GM12873 (cell line): Measurements from ENCODE around the gene MT2A.

Experiments used
- TF ChIP-seq, protein P1 (sequence below): IDR thresholded peaks from 2 replicates; pipeline ENCODE4 v1.5.1; 2012; ENCODE audit warnings: low read depth, mild to moderate bottlenecking, moderate library complexity, low read length, control low read depth; ENCODE audit not compliant: insufficient read depth; ENCODE audit errors: missing control alignments

MT2A gene

GRCh38 chr16:56652600-56652999 is 44.2 kb downstream of the MT2A start:
- TF ChIP-seq, protein P1, sequence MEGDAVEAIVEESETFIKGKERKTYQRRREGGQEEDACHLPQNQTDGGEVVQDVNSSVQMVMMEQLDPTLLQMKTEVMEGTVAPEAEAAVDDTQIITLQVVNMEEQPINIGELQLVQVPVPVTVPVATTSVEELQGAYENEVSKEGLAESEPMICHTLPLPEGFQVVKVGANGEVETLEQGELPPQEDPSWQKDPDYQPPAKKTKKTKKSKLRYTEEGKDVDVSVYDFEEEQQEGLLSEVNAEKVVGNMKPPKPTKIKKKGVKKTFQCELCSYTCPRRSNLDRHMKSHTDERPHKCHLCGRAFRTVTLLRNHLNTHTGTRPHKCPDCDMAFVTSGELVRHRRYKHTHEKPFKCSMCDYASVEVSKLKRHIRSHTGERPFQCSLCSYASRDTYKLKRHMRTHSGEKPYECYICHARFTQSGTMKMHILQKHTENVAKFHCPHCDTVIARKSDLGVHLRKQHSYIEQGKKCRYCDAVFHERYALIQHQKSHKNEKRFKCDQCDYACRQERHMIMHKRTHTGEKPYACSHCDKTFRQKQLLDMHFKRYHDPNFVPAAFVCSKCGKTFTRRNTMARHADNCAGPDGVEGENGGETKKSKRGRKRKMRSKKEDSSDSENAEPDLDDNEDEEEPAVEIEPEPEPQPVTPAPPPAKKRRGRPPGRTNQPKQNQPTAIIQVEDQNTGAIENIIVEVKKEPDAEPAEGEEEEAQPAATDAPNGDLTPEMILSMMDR: no peak

DNA sequence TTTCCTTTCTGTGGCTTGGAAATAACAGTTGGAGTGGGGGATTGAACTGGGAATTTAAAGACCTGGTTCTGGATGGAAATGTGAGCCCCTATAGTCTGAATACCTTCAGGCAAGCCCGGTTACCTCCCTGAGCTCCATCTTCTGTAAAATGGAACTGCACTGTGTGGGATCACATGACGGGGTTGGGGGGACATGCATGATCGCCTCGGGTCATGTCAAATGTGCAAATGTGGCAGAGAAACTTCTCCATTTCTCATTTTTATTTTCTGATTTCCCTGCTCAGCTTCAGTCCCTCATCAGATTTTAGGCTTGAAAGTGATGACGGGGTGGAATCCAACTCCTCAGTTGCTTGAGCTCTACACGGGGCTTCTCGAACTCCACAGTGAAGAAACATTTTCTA is 44.8 kb downstream of the MT2A start:
- TF ChIP-seq, protein P1: no peak

DNA sequence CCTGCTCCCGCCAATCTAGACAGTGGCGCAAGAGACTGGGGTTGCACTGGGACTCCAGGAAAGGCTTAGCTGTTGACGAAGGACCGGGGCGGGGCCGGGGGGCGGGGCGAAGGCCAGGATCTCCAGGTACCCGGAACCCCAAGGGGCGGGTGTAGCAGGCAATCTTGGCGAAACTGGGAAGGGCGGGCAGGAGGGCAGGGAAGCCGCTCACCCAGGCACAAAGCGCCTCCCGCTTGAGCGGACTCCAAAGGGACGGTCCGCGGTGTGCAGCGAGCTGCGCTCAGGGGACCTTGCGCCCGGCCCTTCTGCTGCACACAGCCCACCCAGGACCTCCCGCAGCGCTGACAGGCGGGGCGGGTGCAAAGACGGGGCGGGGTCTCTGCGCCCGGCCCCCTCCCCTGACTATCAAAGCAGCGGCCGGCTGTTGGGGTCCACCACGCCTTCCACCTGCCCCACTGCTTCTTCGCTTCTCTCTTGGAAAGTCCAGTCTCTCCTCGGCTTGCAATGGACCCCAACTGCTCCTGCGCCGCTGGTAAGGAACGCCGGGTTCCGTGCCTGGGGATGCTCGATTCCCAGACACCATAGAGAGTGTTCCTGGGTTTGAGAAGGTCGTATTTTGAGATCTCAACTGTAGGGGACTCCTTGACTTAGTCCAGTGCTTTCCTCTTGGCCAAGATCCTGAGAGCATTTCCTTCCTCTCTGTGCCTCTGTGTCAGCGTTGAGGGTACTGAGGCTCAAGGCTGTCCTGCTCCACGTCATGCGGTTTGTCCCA is 49.4 kb downstream of the MT2A start, which contains the start of gene MT1F:
MT1F (plus strand) TSS at position 405 of the 772 bp plus-strand sequence; CDS start at position 505, 100 bp downstream.
- TF ChIP-seq, protein P1: no peak

DNA sequence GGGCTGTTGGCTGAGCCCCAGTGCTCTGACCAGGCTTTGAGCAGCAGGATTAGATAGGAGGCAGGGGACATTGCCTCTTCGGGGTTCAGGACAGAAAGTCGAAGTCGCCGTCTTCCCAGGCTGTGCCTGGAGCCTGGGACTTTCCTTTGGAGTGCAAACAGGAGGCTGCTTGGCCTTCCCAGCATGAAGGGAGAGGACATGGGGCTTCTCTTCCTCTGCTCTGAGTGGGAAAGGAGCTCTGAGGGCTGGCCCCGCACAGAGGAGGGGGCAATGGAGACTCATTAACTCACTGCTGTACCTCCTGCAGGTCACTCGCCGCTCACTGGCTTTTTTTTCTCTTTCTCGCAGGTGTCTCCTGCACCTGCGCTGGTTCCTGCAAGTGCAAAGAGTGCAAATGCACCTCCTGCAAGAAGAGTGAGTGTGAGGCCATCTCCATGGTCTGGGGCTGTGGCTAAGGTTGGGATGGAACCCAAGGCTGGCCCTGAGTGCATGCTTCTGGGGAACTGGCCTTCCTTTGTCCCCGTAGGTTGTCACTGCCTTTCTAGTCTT is 50.0 kb downstream of the MT2A start:
- TF ChIP-seq, protein P1: no peak
